ENCODE results near the gene SUGCT. TPM values are rescaled to one million over a fixed set of nuclear protein-coding genes. Genes with fewer than 3 reads are reported as not detected.
"Not testable (repeated sequence)": the region's sequence is repeated elsewhere in the genome, so short reads cannot be mapped to it uniquely, and the experiment has no call there.

SUGCT gene
- total RNA-seq, 2 donors from 2014 or later, result 0.66 to 0.80 TPM

- ATAC-seq (replicated peaks), result no peak
- no peak overlapping the region for H3K27ac Mint-ChIP-seq
- H3K36me3 Mint-ChIP-seq (ENCODE audit: low read depth), result no peaks in the 10 kb centered on the region
Measured at GRCh38 chr7:40643664-40644063, 508.9 kb downstream of the SUGCT start.

GRCh38 chr7:40644454-40645188, 509.8 kb downstream of the SUGCT start:
- ATAC-seq (replicated peaks), result no peak
- no peak overlapping the region for H3K27ac Mint-ChIP-seq
- H3K4me3 Mint-ChIP-seq, result no peak overlapping the region
- no peaks in the 10 kb centered on the region for H3K36me3 Mint-ChIP-seq (ENCODE audit: low read depth)
- no peaks in the 10 kb centered on the region for H3K27me3 Mint-ChIP-seq
- no peaks in the 10 kb centered on the region for H3K4me1 Mint-ChIP-seq
- peaks cover 13% of the 10 kb centered on the region for H3K9me3 Mint-ChIP-seq

More at GRCh38 chr7:40643664-40644063, 508.9 kb downstream of the SUGCT start:
- no peaks in the 10 kb centered on the region for H3K4me1 Mint-ChIP-seq
- no peak overlapping the region for H3K4me3 Mint-ChIP-seq
- no peaks in the 10 kb centered on the region for H3K27me3 Mint-ChIP-seq
- peaks cover 13% of the 10 kb centered on the region for H3K9me3 Mint-ChIP-seq

- H3K4me3 Mint-ChIP-seq, result no peak overlapping the region
- no peaks in the 10 kb centered on the region for H3K36me3 Mint-ChIP-seq (ENCODE audit: low read depth)
- no peaks in the 10 kb centered on the region for H3K4me1 Mint-ChIP-seq
- peaks cover 13% of the 10 kb centered on the region for H3K9me3 Mint-ChIP-seq
- H3K27ac Mint-ChIP-seq, result no peak overlapping the region
- no peaks in the 10 kb centered on the region for H3K27me3 Mint-ChIP-seq
- no peak for ATAC-seq (replicated peaks)
Measured at GRCh38 chr7:40645197-40645596, 510.4 kb downstream of the SUGCT start.

DNA sequence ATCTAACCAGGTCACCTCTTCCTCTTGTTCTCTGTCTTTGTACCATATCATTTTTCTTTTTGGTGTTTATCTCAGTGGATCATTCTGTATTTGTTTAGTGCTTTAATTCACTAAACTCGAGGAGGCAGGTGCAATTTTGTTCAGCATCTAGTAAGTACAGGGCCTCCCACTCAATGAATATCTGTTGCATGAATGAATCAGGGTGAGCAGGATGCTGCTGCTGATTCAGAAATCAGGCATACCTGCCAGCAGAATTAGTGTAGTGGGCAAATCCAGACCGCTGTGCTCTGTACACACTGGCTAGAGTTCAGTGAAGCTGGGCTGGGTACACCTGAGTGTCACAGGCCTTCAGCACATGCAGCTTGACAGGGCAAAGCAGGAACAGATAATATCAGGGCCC, 511.9 kb downstream of the SUGCT start:
- Mint-ChIP-seq H3K27ac (no peak overlapping the region), H3K4me3 (no peak overlapping the region), H3K4me1 (no peaks in the 10 kb centered on the region), H3K9me3 (peaks cover 19% of the 10 kb centered on the region), H3K36me3 (ENCODE audit: low read depth) (no peaks in the 10 kb centered on the region), H3K27me3 (no peaks in the 10 kb centered on the region)
- ATAC-seq (replicated peaks), result no peak

- Mint-ChIP-seq H3K36me3 (ENCODE audit: low read depth) (no peaks in the 10 kb centered on the region), H3K27ac (no peak overlapping the region), H3K4me1 (no peaks in the 10 kb centered on the region), H3K9me3 (peaks cover 22% of the 10 kb centered on the region), H3K4me3 (no peak overlapping the region), H3K27me3 (no peaks in the 10 kb centered on the region)
- ATAC-seq (replicated peaks), result no peak
Measured at GRCh38 chr7:40647719-40648118, 512.9 kb downstream of the SUGCT start.

DNA sequence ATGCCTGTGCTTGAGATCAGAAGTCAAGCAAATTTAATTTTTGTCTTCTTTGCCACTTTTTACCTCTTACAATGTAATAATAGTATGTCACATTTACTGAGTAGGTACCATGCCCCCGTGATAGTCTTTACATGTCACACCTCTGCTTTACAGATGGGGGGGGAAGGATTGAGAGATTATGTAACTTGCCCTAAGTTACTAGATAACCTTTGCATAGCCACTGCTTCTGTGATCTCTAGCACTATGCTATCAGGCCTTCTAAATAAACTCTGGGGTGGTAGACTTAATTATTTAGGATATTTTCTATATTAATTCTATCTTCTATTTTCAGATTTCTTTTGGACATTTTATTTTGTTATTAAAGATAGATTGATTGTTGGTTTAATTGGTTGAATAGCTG, 514.4 kb downstream of the SUGCT start:
- Mint-ChIP-seq H3K4me1 (no peaks in the 10 kb centered on the region), H3K36me3 (ENCODE audit: low read depth) (no peaks in the 10 kb centered on the region), H3K27ac (no peak overlapping the region), H3K27me3 (no peaks in the 10 kb centered on the region), H3K9me3 (peaks cover 28% of the 10 kb centered on the region), H3K4me3 (no peak overlapping the region)
- ATAC-seq (replicated peaks), result no peak

- H3K4me3 Mint-ChIP-seq; H3K36me3 Mint-ChIP-seq (ENCODE audit: low read depth); H3K27ac Mint-ChIP-seq; H3K4me1 Mint-ChIP-seq; ATAC-seq (replicated peaks); H3K27me3 Mint-ChIP-seq: not testable (repeated sequence)
- H3K9me3 Mint-ChIP-seq, result peaks cover 26% of the 10 kb centered on the region
Measured at GRCh38 chr7:40650903-40651302, 516.1 kb downstream of the SUGCT start.

- H3K36me3 Mint-ChIP-seq (ENCODE audit: low read depth), result no peaks in the 10 kb centered on the region
- no peak overlapping the region for H3K27ac Mint-ChIP-seq
- peaks cover 27% of the 10 kb centered on the region for H3K9me3 Mint-ChIP-seq
- ATAC-seq (replicated peaks), result no peak
- H3K4me3 Mint-ChIP-seq, result no peak overlapping the region
- no peaks in the 10 kb centered on the region for H3K27me3 Mint-ChIP-seq
- H3K4me1 Mint-ChIP-seq, result no peaks in the 10 kb centered on the region
Measured at GRCh38 chr7:40654171-40654570, 519.4 kb downstream of the SUGCT start.

GRCh38 chr7:40655426-40655825, 520.6 kb downstream of the SUGCT start:
- no peaks in the 10 kb centered on the region for H3K4me1 Mint-ChIP-seq
- H3K27ac Mint-ChIP-seq, result no peak overlapping the region
- no peaks in the 10 kb centered on the region for H3K27me3 Mint-ChIP-seq
- no peaks in the 10 kb centered on the region for H3K36me3 Mint-ChIP-seq (ENCODE audit: low read depth)
- no peak overlapping the region for H3K4me3 Mint-ChIP-seq
- no peak for ATAC-seq (replicated peaks)
- H3K9me3 Mint-ChIP-seq, result peaks cover 31% of the 10 kb centered on the region

GRCh38 chr7:40656349-40656748, 521.5 kb downstream of the SUGCT start:
- Mint-ChIP-seq H3K27ac (no peak overlapping the region), H3K9me3 (peaks cover 31% of the 10 kb centered on the region), H3K4me1 (no peaks in the 10 kb centered on the region), H3K36me3 (ENCODE audit: low read depth) (no peaks in the 10 kb centered on the region), H3K4me3 (no peak overlapping the region), H3K27me3 (no peaks in the 10 kb centered on the region)
- ATAC-seq (replicated peaks), result no peak

GRCh38 chr7:40658729-40659128, 523.9 kb downstream of the SUGCT start:
- Mint-ChIP-seq H3K36me3 (ENCODE audit: low read depth) (no peaks in the 10 kb centered on the region), H3K27ac (no peak overlapping the region), H3K9me3 (peaks cover 24% of the 10 kb centered on the region), H3K4me1 (no peaks in the 10 kb centered on the region), H3K4me3 (no peak overlapping the region), H3K27me3 (no peaks in the 10 kb centered on the region)
- no peak for ATAC-seq (replicated peaks)

GRCh38 chr7:40659231-40659630, 524.4 kb downstream of the SUGCT start:
- Mint-ChIP-seq H3K4me3 (no peak overlapping the region), H3K9me3 (peaks cover 21% of the 10 kb centered on the region), H3K27me3 (no peaks in the 10 kb centered on the region), H3K36me3 (ENCODE audit: low read depth) (no peaks in the 10 kb centered on the region), H3K4me1 (no peaks in the 10 kb centered on the region), H3K27ac (no peak overlapping the region)
- no peak for ATAC-seq (replicated peaks)

DNA sequence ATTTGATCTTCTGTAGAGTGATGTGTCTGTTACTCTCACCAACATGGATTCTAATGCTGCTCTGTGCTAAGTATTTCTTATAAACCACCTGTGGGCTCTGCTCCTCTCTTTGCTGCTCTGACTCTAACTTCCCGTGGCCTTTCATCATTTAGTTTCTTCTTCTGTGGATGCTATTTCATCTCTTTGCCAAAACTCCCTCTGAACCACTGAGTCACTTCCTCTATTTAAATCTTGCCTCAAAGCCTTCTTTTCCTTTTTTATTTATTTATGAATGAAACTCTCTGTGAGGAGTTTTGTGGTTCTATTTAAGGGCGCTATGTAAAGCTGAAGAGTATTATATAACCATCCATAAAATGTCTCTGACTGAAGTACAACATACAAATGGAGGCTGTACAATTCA, 538.5 kb downstream of the SUGCT start:
- no peak for ATAC-seq (replicated peaks)
- Mint-ChIP-seq H3K36me3 (ENCODE audit: low read depth) (no peaks in the 10 kb centered on the region), H3K27me3 (no peaks in the 10 kb centered on the region), H3K27ac (no peak overlapping the region), H3K4me3 (no peak overlapping the region), H3K9me3 (peaks cover 11% of the 10 kb centered on the region), H3K4me1 (no peaks in the 10 kb centered on the region)

DNA sequence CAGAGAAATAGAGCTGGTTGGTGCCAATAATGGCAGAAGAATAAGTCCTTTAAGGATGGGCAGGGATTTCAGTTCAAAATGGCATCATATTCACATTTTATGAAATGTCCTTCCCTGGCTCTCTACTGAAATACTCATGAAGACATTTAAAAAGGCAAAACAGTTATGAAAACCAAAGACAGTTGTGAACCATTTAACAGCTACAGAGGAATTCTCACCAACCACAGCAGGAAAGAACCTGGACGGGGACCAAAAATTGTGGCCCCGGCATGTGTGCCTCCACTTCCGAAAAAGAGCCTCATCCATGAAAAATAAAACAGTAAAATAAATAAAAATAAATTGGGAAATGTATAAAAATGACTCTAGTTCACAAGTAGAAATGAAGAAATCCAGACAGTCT, 539.5 kb downstream of the SUGCT start:
- no peak for ATAC-seq (replicated peaks)
- peaks cover 14% of the 10 kb centered on the region for H3K9me3 Mint-ChIP-seq
- H3K36me3 Mint-ChIP-seq (ENCODE audit: low read depth), result no peaks in the 10 kb centered on the region
- no peaks in the 10 kb centered on the region for H3K27me3 Mint-ChIP-seq
- H3K4me3 Mint-ChIP-seq, result no peak overlapping the region
- no peak overlapping the region for H3K27ac Mint-ChIP-seq
- H3K4me1 Mint-ChIP-seq, result no peaks in the 10 kb centered on the region

- no peak for ATAC-seq (replicated peaks)
- H3K4me1 Mint-ChIP-seq, result no peaks in the 10 kb centered on the region
- no peak overlapping the region for H3K27ac Mint-ChIP-seq
- H3K27me3 Mint-ChIP-seq, result no peaks in the 10 kb centered on the region
- no peaks in the 10 kb centered on the region for H3K36me3 Mint-ChIP-seq (ENCODE audit: low read depth)
- no peak overlapping the region for H3K4me3 Mint-ChIP-seq
- peaks cover 15% of the 10 kb centered on the region for H3K9me3 Mint-ChIP-seq
Measured at GRCh38 chr7:40675741-40676140, 540.9 kb downstream of the SUGCT start.

DNA sequence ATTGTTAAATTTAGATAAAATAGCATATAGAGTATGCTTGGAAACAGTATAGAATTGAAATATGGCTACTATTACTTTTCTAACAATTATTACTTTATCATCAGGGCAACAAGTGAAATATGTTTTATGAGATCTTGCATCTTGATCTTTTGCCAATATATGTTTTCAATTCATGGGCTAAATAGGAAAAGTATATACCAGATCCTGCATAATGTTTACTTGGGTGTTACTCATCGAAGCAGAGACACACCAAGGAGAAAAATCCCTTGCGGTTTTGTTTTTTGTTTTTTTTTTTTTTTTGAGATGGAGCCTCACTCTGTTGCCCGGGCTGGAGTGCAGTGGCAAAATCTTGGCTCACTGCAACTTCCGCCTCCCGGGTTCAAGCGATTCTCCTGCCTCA, 541.4 kb downstream of the SUGCT start:
- peaks cover 15% of the 10 kb centered on the region for H3K9me3 Mint-ChIP-seq
- no peaks in the 10 kb centered on the region for H3K36me3 Mint-ChIP-seq (ENCODE audit: low read depth)
- no peak overlapping the region for H3K4me3 Mint-ChIP-seq
- no peaks in the 10 kb centered on the region for H3K27me3 Mint-ChIP-seq
- H3K4me1 Mint-ChIP-seq, result no peaks in the 10 kb centered on the region
- no peak overlapping the region for H3K27ac Mint-ChIP-seq
- no peak for ATAC-seq (replicated peaks)
